Activated CD4-positive, alpha-beta T cell treated with anti-CD3 and anti-CD28 coated beads, Interleukin-2, amount 10 ng/mL, durations not matched to agents 7 days and 5 days (primary cell): ENCODE measurements around the gene PRM3. TPM values are rescaled to one million over a fixed set of nuclear protein-coding genes. Genes with fewer than 3 reads are reported as not detected.

ENCODE experiments used
- CTCF ChIA-PET: fragments of 350-600 bp; sonication (Branson Sonifier 250); formaldehyde crosslinking; loops from one replicate; lab custom pipeline; 2021; ENCODE audit warnings: antibody characterized with exemption; lab: Charles Lee
- POLR2A ChIA-PET: fragments of 350-600 bp; sonication (Branson Sonifier 250); formaldehyde crosslinking; loops from one replicate; lab custom pipeline; 2021; ENCODE audit warnings: antibody characterized with exemption; lab: Charles Lee
- DNase-seq: peaks from one replicate; pipeline ENCODE4 v3.0.0-alpha.2; 2020
- H3K27ac Mint-ChIP-seq: one replicate; pipeline ENCODE4 v1.8.0; 2021; ENCODE audit warnings: mild to moderate bottlenecking, moderate library complexity, mixed read lengths
- H3K27me3 Mint-ChIP-seq: one replicate; pipeline ENCODE4 v1.8.0; 2021; ENCODE audit warnings: mixed read lengths
- H3K36me3 Mint-ChIP-seq: one replicate; pipeline ENCODE4 v1.8.0; 2021; ENCODE audit warnings: low read depth, mixed read lengths
- H3K4me1 Mint-ChIP-seq: one replicate; pipeline ENCODE4 v1.8.0; 2021; ENCODE audit warnings: mixed read lengths
- H3K4me3 Mint-ChIP-seq: one replicate; pipeline ENCODE4 v1.8.0; 2021; ENCODE audit warnings: mild to moderate bottlenecking, moderate library complexity, mixed read lengths
- H3K9me3 Mint-ChIP-seq: one replicate; pipeline ENCODE4 v1.8.0; 2021; ENCODE audit warnings: mixed read lengths
- total RNA-seq, 2 experiments: library from RNA; stranded (reverse); gene quantifications; one replicate each; pipeline ENCODE4 v1.2.3, GENCODE V29; 2021

The PRM3 gene
- total RNA-seq, 2 experiments from 2014 or later, result not detected

- peaks cover 85% of the 10 kb centered on the region for H3K4me1 Mint-ChIP-seq
- H3K4me3 Mint-ChIP-seq, result peak overlapping the region; percentile 70
- H3K36me3 Mint-ChIP-seq, result peaks cover 1% of the 10 kb centered on the region
- H3K9me3 Mint-ChIP-seq, result no peaks in the 10 kb centered on the region
- CTCF ChIA-PET, result interaction anchor here (0.5 to 3.3 kb wide), 9 partner anchors 8 to 965 kb away, joined by 3 to 16 read pairs (median 3); partner anchors contain the start of gene SOCS1
- POLR2A ChIA-PET, result interaction anchor here (0.6 to 1.7 kb wide), 5 partner anchors 8 to 208 kb away, joined by 3 read pairs; no protein-coding TSS in a partner anchor
- no peaks in the 10 kb centered on the region for H3K27me3 Mint-ChIP-seq
- DNase-seq, result peak; percentile 94
- peak overlapping the region; percentile 98 for H3K27ac Mint-ChIP-seq
Measured at GRCh38 chr16:11232852-11233726, 40.3 kb downstream of the PRM3 start.

- ChIA-PET CTCF (interaction anchor here (0.5 to 3.3 kb wide), 4 partner anchors 10 to 964 kb away, joined by 3 to 16 read pairs (median 6); partner anchors contain the start of gene SOCS1), POLR2A (interaction anchor here (0.8 to 1.7 kb wide), 2 partner anchors 7 to 16 kb away, joined by 3 read pairs; no protein-coding TSS in a partner anchor)
- peaks cover 1% of the 10 kb centered on the region for H3K36me3 Mint-ChIP-seq
- DNase-seq, result no peak
- H3K27me3 Mint-ChIP-seq, result no peaks in the 10 kb centered on the region
- H3K4me1 Mint-ChIP-seq, result peaks cover 90% of the 10 kb centered on the region
- H3K9me3 Mint-ChIP-seq, result no peaks in the 10 kb centered on the region
- H3K27ac Mint-ChIP-seq, result peak overlapping the region; percentile 98
- peak overlapping the region; percentile 70 for H3K4me3 Mint-ChIP-seq
Measured at GRCh38 chr16:11232302-11232851, 41.1 kb downstream of the PRM3 start.

GRCh38 chr16:11231367-11231970, 42.0 kb downstream of the PRM3 start:
- ChIA-PET CTCF (interaction anchor here (0.9 to 1.0 kb wide), 3 partner anchors 10 to 260 kb away, joined by 3 to 4 read pairs (median 4); partner anchors contain the start of gene SOCS1), POLR2A (no interaction called here)
- peak overlapping the region; percentile 19 for H3K4me3 Mint-ChIP-seq
- no peak for DNase-seq
- H3K36me3 Mint-ChIP-seq, result peaks cover 1% of the 10 kb centered on the region
- peak overlapping the region; percentile 98 for H3K27ac Mint-ChIP-seq
- no peaks in the 10 kb centered on the region for H3K9me3 Mint-ChIP-seq
- H3K4me1 Mint-ChIP-seq, result peaks cover 88% of the 10 kb centered on the region
- no peaks in the 10 kb centered on the region for H3K27me3 Mint-ChIP-seq

- peak overlapping the region; percentile 59 for H3K27ac Mint-ChIP-seq
- POLR2A ChIA-PET, result interaction anchor here (1.2 kb wide), 1 partner anchor 22 kb away, joined by 4 read pairs; no protein-coding TSS in a partner anchor
- CTCF ChIA-PET, result interaction anchor here (1.2 to 1.9 kb wide), 3 partner anchors 11 to 26 kb away, joined by 5 to 8 read pairs (median 6); partner anchors contain the start of gene SOCS1
Measured at GRCh38 chr16:11229906-11230305, 43.5 kb downstream of the PRM3 start.

GRCh38 chr16:11229432-11229831, 44.0 kb downstream of the PRM3 start:
- no peak for DNase-seq
- POLR2A ChIA-PET, result no interaction called here
- H3K27ac Mint-ChIP-seq, result peak overlapping the region; percentile 59
- H3K27me3 Mint-ChIP-seq, result no peaks in the 10 kb centered on the region
- no peaks in the 10 kb centered on the region for H3K9me3 Mint-ChIP-seq
- H3K4me3 Mint-ChIP-seq, result no peak overlapping the region
- H3K36me3 Mint-ChIP-seq, result peaks cover 1% of the 10 kb centered on the region
- H3K4me1 Mint-ChIP-seq, result peaks cover 94% of the 10 kb centered on the region
- CTCF ChIA-PET, result interaction anchor here (1.8 to 1.9 kb wide), 2 partner anchors 15 to 26 kb away, joined by 6 to 8 read pairs; partner anchors contain the start of gene SOCS1

More at GRCh38 chr16:11229906-11230305, 43.5 kb downstream of the PRM3 start:
- Mint-ChIP-seq H3K27me3 (no peaks in the 10 kb centered on the region), H3K4me1 (peaks cover 92% of the 10 kb centered on the region), H3K4me3 (no peak overlapping the region), H3K36me3 (peaks cover 1% of the 10 kb centered on the region), H3K9me3 (no peaks in the 10 kb centered on the region)
- DNase-seq, result no peak

- ChIA-PET POLR2A (interaction anchor here (0.6 to 2.2 kb wide), 5 partner anchors 7 to 258 kb away, joined by 3 to 13 read pairs (median 3); partner anchors contain the start of gene SOCS1), CTCF (interaction anchor here (0.6 to 3.1 kb wide), 11 partner anchors 7 to 263 kb away, joined by 3 to 16 read pairs (median 4); partner anchors contain the start of gene SOCS1)
- H3K27me3 Mint-ChIP-seq, result no peaks in the 10 kb centered on the region
- H3K4me1 Mint-ChIP-seq, result peaks cover 84% of the 10 kb centered on the region
- no peaks in the 10 kb centered on the region for H3K9me3 Mint-ChIP-seq
- H3K27ac Mint-ChIP-seq, result peak overlapping the region; percentile 100
- peak overlapping the region; percentile 68 for H3K4me3 Mint-ChIP-seq
- DNase-seq, result no peak
- peaks cover 2% of the 10 kb centered on the region for H3K36me3 Mint-ChIP-seq
Measured at GRCh38 chr16:11225677-11226549, 47.5 kb downstream of the PRM3 start.

GRCh38 chr16:11224894-11225676, 48.3 kb downstream of the PRM3 start:
- ChIA-PET POLR2A (interaction anchor here (0.6 to 2.2 kb wide), 8 partner anchors 8 to 257 kb away, joined by 3 to 13 read pairs (median 5); partner anchors contain the start of gene SOCS1), CTCF (interaction anchor here (0.6 to 3.1 kb wide), 17 partner anchors 8 to 262 kb away, joined by 3 to 16 read pairs (median 4); partner anchors contain the start of genes SOCS1 and TNP2)
- Mint-ChIP-seq H3K4me3 (peak overlapping the region; percentile 68), H3K36me3 (peaks cover 3% of the 10 kb centered on the region), H3K27ac (peak overlapping the region; percentile 100), H3K9me3 (no peaks in the 10 kb centered on the region), H3K27me3 (no peaks in the 10 kb centered on the region), H3K4me1 (peaks cover 84% of the 10 kb centered on the region)
- DNase-seq, result peak; percentile 94

- Mint-ChIP-seq H3K9me3 (peaks cover under 1% of the 10 kb centered on the region), H3K4me3 (peak overlapping the region; percentile 68), H3K27ac (peak overlapping the region; percentile 100), H3K27me3 (no peaks in the 10 kb centered on the region), H3K4me1 (peaks cover 82% of the 10 kb centered on the region), H3K36me3 (peaks cover 5% of the 10 kb centered on the region)
- peak; percentile 81 for DNase-seq
- ChIA-PET POLR2A (interaction anchor here (0.6 to 2.2 kb wide), 7 partner anchors 18 to 43 kb away, joined by 4 to 13 read pairs (median 6); partner anchors contain the start of gene SOCS1), CTCF (interaction anchor here (0.9 to 3.1 kb wide), 13 partner anchors 8 to 261 kb away, joined by 3 to 16 read pairs (median 4); partner anchors contain the start of genes SOCS1 and TNP2)
Measured at GRCh38 chr16:11224096-11224893, 49.1 kb downstream of the PRM3 start.
